GM19035 (cell line): Measurements from ENCODE around the gene SMAD5.
A peak's percentile ranks its signal among the peaks of the same experiment; 100 is the strongest.

ENCODE experiments used
- ATAC-seq: cut with Tn5 transposase; IDR thresholded peaks from one replicate; pipeline ENCODE4 v1.9.1; 2021; ENCODE audit not compliant: unreplicated experiment

SMAD5 gene

GRCh38 chr5:136132557-136133221 lies at the start of gene SMAD5:
Gene SMAD5, plus strand, starts transcription at chr5:136132845. Its CDS starts 20,916 bp downstream, at chr5:136153761.
- ATAC-seq: peak; percentile 93

GRCh38 chr5:136084698-136085097 lies 47.9 kb upstream of the SMAD5 start:
- ATAC-seq: no peak

GRCh38 chr5:136086783-136087566 lies 45.7 kb upstream of the SMAD5 start:
- no peak for ATAC-seq

- ATAC-seq: no peak
Observed at GRCh38 chr5:136087961-136088871, 44.4 kb upstream of the SMAD5 start.

- ATAC-seq: no peak
Observed at GRCh38 chr5:136089791-136090190, 42.9 kb upstream of the SMAD5 start.

- no peak for ATAC-seq
Observed at GRCh38 chr5:136090319-136090718, 42.3 kb upstream of the SMAD5 start.

GRCh38 chr5:136094189-136094912 lies 38.3 kb upstream of the SMAD5 start:
- no peak for ATAC-seq

- no peak for ATAC-seq
Observed at GRCh38 chr5:136094913-136095641, 37.6 kb upstream of the SMAD5 start.

GRCh38 chr5:136098176-136098575 lies 34.5 kb upstream of the SMAD5 start:
- ATAC-seq: no peak

GRCh38 chr5:136099870-136100269 lies 32.8 kb upstream of the SMAD5 start:
- no peak for ATAC-seq

- ATAC-seq: no peak
Observed at GRCh38 chr5:136101884-136102283, 30.8 kb upstream of the SMAD5 start.

- no peak for ATAC-seq
Observed at GRCh38 chr5:136103118-136103517, 29.5 kb upstream of the SMAD5 start.

GRCh38 chr5:136104306-136104965 lies 28.2 kb upstream of the SMAD5 start:
- no peak for ATAC-seq

- ATAC-seq: no peak
Observed at GRCh38 chr5:136106351-136107031, 26.2 kb upstream of the SMAD5 start.

- ATAC-seq: peak; percentile 47
Observed at GRCh38 chr5:136108180-136108611, 24.4 kb upstream of the SMAD5 start.

- no peak for ATAC-seq
Observed at GRCh38 chr5:136108766-136109165, 23.9 kb upstream of the SMAD5 start.

GRCh38 chr5:136109453-136110135 lies 23.1 kb upstream of the SMAD5 start:
- no peak for ATAC-seq

- no peak for ATAC-seq
Observed at GRCh38 chr5:136113606-136114005, 19.0 kb upstream of the SMAD5 start.
